Activated CD4-positive, alpha-beta T cell treated with anti-CD3 and anti-CD28 coated beads, Interleukin-2, Interleukin-6, amounts not matched to agents 100 ng/mL and 50 ng/mL, durations not matched to agents 16 hours and 8 hours (primary cell): ENCODE data around the gene SSBP2.
A peak's percentile ranks its signal among the peaks of the same experiment; 100 is the strongest.

Source experiments
- DNase-seq: peaks from one replicate; pipeline ENCODE4 v3.0.0-alpha.2; 2020

Gene SSBP2

GRCh38 chr5:81751009-81751835 is at the start of gene SSBP2:
SSBP2 (minus strand) TSS chr5:81751097; CDS start chr5:81751042, 55 bp downstream.
- peak; percentile 99 for DNase-seq

DNA sequence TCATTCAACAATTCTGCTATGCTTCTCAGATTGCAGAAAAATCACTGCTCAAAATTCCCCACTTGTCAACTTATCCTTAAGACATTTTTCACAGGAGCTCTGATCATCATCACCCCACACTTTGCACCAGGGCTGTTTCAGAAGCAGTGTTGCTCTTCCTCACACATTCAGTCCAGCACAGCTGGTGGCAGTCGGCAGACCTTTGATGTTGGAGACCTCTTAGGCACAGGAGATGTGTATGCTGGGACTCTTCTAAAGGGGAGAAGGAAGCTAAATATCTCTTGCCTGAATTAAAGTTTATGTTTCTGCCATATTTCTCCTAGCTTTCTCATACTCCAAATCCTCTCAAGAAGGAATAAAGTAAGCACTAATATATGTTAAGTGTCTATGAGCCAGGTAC is 44.8 kb upstream of the SSBP2 start:
- no peak for DNase-seq

- no peak for DNase-seq
These were observed 43.3 kb upstream of the SSBP2 start for GRCh38 chr5:81794226-81794625.

- DNase-seq: no peak
These were observed 39.4 kb upstream of the SSBP2 start for GRCh38 chr5:81790336-81790735.

DNA sequence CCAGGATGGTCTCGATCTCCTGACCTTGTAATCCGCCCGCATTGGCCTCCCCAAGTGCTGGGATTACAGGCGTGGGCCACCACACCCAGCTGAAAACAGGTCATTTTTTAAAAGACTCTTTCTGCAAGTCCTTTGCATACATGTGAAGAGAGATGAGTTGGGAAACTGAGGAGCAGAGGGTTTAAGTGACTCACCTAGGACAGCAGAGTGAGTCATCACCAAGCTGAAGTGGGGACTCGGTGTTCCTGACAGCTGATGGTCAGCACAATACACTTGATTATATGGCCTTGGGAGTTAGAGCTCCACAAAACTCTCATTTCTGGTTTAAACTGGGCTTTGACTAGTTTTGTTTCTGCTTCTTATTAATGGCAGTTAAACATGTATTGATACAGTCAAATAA is 38.1 kb upstream of the SSBP2 start:
- DNase-seq: no peak

DNA sequence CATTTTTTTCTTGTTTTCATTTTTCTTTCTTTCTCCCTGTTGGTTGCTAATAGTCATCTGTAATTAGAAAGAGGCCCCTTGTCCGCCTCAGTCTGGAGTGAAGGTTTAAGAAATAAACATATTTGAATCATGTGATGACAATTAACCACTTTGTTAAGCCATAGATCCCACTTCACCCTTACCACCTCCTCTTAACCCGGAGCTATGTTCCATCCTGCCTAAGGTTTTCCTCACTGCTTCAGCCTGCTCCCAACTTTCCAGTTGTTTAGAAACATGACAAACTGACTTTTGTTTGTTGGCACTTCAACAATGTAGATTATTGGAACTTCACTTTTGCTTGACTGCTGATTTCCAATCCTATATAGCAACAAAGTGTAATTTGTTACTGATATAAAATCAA is 37.4 kb upstream of the SSBP2 start:
- DNase-seq: no peak

DNA sequence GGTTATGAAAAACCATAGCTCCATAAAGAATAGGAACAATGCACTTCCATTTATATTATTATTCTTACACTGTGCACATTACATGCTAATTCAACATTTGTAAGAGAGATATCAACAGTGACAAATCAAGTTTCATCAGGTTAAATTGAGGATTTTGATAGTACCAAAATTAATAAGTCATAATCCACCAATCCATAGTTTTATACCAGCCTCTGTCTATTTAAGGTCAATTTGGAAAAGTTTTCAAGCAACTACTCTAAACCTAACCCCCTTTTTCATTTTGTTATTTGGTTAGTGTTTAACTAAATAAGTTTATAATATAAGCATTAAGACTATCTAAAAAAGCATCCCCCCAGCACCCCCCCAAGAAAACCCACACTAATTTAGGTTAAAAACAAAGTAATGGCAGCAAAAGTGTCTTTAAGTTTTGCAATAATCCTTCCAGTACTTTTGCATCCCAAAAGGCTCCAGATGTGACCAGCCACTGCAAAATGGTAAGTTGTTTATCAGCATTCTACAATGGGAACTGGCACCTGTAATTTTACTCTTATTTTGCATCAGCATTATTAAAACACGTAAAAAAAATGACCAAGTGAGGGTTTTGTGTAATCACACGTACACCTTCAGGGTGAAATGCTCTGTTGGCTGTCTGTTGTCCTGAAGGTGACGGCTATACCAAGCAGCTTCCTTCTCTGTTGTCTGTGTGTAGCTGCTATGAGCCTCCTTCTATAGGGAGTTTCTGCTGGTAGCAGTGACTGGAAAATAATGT is 36.8 kb upstream of the SSBP2 start:
- DNase-seq: no peak

- no peak for DNase-seq
These were observed 36.1 kb upstream of the SSBP2 start for GRCh38 chr5:81786991-81787390.

DNA sequence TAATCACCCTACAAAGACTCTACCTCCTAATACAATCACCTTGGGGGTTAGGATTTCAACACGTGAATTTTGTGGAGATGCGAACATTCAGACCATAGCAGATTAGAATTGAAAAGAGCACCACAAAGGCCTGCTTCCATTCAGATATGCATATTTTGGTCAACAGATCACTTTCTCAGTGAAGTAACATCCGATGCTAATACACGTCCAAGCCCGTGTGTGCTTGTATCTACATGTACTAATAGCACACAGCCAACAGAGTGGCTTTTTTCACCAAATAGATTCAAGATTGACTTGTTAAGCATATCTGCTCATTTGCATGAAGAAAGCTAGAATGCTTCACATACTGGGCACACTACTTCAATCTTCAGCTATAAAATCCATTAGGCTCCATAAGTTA is 35.6 kb upstream of the SSBP2 start:
- no peak for DNase-seq

GRCh38 chr5:81785322-81785721 is 34.4 kb upstream of the SSBP2 start:
- no peak for DNase-seq

GRCh38 chr5:81783401-81783800 is 32.5 kb upstream of the SSBP2 start:
- DNase-seq: no peak

GRCh38 chr5:81782811-81783210 is 31.9 kb upstream of the SSBP2 start:
- no peak for DNase-seq

- no peak for DNase-seq
These were observed 29.0 kb upstream of the SSBP2 start for GRCh38 chr5:81779916-81780266.

- DNase-seq: peak; percentile 31
These were observed 28.4 kb upstream of the SSBP2 start for GRCh38 chr5:81779125-81779915.

- DNase-seq: peak; percentile 5
These were observed 27.7 kb upstream of the SSBP2 start for GRCh38 chr5:81778642-81779041.

DNA sequence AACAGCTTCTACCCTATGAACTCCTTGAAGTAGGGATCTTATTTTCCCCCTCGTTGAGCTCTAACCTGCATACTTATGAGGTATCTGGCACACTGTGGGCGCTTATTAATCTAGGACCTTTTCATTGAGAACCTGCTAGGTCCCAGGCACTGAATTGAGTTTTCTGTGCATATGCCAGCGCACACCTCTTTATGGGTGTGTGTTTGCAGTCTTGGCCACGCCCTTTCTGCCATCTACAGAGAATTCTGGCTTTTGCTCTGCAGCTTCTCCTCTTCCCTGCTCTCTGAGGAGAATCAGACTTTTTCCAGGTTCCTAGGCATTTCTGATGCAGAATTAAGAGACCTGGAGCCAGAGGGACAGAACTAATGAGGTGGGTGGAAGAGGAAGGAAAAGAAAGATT is 25.4 kb upstream of the SSBP2 start:
- DNase-seq: no peak

DNA sequence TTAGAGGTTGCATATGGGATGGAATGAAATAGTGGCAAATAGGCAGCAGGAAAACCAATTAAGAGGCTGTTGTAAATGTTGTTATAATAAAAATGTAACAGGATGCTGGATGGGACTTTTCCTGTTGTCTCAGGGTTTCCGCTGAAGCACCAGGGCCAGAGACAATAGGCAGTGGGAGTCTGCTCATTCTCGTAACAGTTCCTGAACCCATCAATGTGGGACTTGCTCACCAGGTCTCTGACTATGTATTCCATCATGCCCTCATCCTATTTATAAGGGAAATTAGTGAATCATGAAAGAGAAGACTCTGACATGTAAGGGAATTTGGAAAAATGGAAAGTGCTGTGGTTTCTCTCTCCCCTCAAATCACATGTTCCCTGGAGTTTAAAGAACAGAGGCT is 23.5 kb upstream of the SSBP2 start:
- no peak for DNase-seq

GRCh38 chr5:81773574-81773973 is 22.7 kb upstream of the SSBP2 start:
- DNase-seq: no peak

DNA sequence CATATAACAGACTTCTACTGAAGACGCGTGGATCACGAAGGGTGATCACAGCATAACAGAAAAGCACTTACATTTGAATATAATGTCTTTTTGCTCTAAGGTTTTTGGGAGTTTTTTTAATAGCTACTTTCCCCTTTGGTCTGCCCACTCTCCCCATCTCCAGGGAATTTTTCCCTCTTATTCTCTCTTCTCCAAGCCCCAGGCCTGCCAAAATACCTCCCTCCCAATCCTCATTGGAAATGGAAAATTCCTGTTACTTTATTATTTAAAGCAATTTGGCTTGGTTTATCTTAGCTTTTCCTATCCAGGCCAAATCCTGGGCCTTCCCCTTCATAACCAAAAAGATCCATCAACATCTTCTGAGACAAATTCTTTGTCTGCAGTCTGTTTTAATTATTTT is 22.3 kb upstream of the SSBP2 start:
- DNase-seq: no peak

- no peak for DNase-seq
These were observed 21.6 kb upstream of the SSBP2 start for GRCh38 chr5:81772488-81772887.

GRCh38 chr5:81768935-81769452 is 18.1 kb upstream of the SSBP2 start:
- DNase-seq: peak; percentile 12

GRCh38 chr5:81767938-81768337 is 17.0 kb upstream of the SSBP2 start:
- DNase-seq: no peak

DNA sequence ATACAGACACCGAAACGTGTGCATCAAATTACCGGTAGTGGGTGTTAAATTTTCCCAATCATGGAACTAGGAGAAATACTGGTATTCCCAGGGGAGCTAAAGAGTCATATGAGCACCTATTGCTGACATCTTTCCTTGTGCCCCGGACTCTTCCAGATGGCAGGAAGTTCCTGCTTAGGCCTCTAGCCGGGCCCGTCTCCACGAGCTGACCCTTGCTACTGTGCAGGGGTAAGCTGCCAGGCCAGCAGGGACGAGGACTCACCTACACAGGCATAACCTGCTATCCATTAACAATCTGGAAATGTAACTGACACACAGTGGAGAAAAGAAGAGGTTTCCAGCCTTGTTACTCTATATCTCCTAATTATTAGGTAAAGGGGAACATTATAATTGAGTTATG is 16.2 kb upstream of the SSBP2 start:
- DNase-seq: no peak
